Body of pancreas (tissue), 4 donors: ENCODE results near the gene CNKSR2. TPM values are rescaled to one million over a fixed set of nuclear protein-coding genes. Genes with fewer than 3 reads are reported as not detected.

Experiments used
- ATAC-seq: fragments of 150-250 bp; one replicate; pipeline ENCODE4 v1.9.1; 2016
- DNase-seq, 4 donors: peaks; one replicate each; pipeline ENCODE4 v3.0.0-alpha.2; 2019
- H3K27ac ChIP-seq, 4 donors: fragments of 200-600 bp; sonication (generic); 1 replicate in 3 of 4; 2 replicates in 1 of 4; pipeline versions ENCODE4 v1.5.1 to v1.6.1; 2016 to 2019; ENCODE audit warnings: mild to moderate bottlenecking in 1 of 4, mixed read lengths in 1 of 4, moderate library complexity in 1 of 4
- H3K27me3 ChIP-seq, 2 donors: fragments of 200-600 bp; sonication (generic); one replicate each; pipeline ENCODE4 v1.6.0; 2016; ENCODE audit warnings: mild to moderate bottlenecking in 1 of 2
- H3K36me3 ChIP-seq, 2 donors: fragments of 200-600 bp; sonication (generic); replicated peaks in 1 of 2; 2 replicates each; pipeline ENCODE4 v1.5.1; 2016; ENCODE audit warnings: low read depth in 2 of 2; ENCODE audit not compliant: insufficient read depth in 1 of 2
- H3K4me1 ChIP-seq: fragments of 200-600 bp; sonication (generic); one replicate; pipeline ENCODE4 v1.6.0; 2016
- H3K4me3 ChIP-seq, 2 donors: fragments of 200-600 bp; sonication (generic); 1 replicate in 1 of 2; 2 replicates in 1 of 2; pipeline ENCODE4 v1.5.1; 2016 to 2019
- H3K9me3 ChIP-seq, 3 donors: fragments of 200-600 bp; sonication (generic); 1 replicate in 2 of 3; 2 replicates in 1 of 3; pipeline ENCODE4 v1.5.1; 2016
- CTCF ChIP-seq, 7 experiments: fragments of 450-650 bp in 4 of 7; fragments of 200-600 bp in 3 of 7; sonication (generic) in 3 of 7; IDR thresholded peaks; one replicate each; pipeline ENCODE4 v1.5.1; 2016 to 2019; ENCODE audit warnings: antibody characterized with exemption in 7 of 7
- POLR2A ChIP-seq, 3 donors: fragments of 450-650 bp; IDR thresholded peaks; one replicate each; pipeline ENCODE4 v1.6.1; 2016; ENCODE audit warnings: antibody characterized with exemption in 3 of 3, mild to moderate bottlenecking in 2 of 3
- WGBS, 2 donors: methylation state at CpG; one replicate each; pipeline ENCODE4 v1.1.5; 2017; 5-methylcytosine and 5-hydroxymethylcytosine counted together
- intact Hi-C: fragments of 100-400 bp; cut with DNase I; formaldehyde crosslinking; loops from one replicate; pipeline ENCODE4 v1.15.1; 2023
- total RNA-seq, 2 donors: library from RNA; depleted of rRNA; stranded (reverse); fragments of >200 nt; gene quantifications; one replicate each; pipeline ENCODE4 v1.1.0, GENCODE V29; 2016

CNKSR2 gene
- total RNA-seq, 2 donors from 2014 or later: 9.9 to 60.0 TPM

DNA sequence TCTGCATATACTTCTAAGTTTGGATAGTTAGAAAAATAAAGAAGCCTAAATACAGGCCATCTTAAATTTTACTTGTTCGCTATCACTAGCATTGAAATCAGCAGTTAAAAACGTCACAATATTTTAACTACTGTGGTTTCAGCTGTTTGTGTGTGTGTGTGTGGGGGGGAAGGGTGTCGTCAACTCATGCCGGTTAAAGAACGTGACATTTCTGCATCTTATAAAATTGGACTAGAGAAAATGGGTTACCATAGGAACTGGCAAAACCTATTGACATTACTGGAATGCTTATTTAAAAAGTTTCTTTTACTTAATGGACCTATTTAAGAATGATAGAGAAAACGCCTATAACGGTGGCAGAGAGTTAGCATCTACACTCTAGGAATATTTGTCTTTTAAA, 1.2 kb upstream of the CNKSR2 start:
- no peaks in the 10 kb centered on the region for H3K36me3 ChIP-seq
- no peak overlapping the region for H3K4me3 ChIP-seq
- intact Hi-C loops: no loop called here
- no peaks in the 10 kb centered on the region for H3K27me3 ChIP-seq
- DNase-seq: no peak
- ATAC-seq: no peak
- 38 to 41% methylated on average over 7 of the region's 7 CpGs for WGBS, 2 donors
- H3K9me3 ChIP-seq: no peaks in the 10 kb centered on the region
- no peak overlapping the region for H3K27ac ChIP-seq
- H3K4me1 ChIP-seq: no peaks in the 10 kb centered on the region
- no peak for TF ChIP-seq CTCF (IDR thresholded peaks at IDR 0.05)
- no peak for TF ChIP-seq POLR2A (IDR thresholded peaks at IDR 0.05)

- 0% methylated on average over 2 to 29 of the region's 50 CpGs for WGBS, 2 donors
- ATAC-seq (peak; percentile 14), DNase-seq (peak in 3 of 4 donors; percentile 3 to 35 (median 12))
- Histone ChIP-seq H3K9me3 (no peaks in the 10 kb centered on the region), H3K4me3 (peak overlapping the region; percentile 27 to 40), H3K4me1 (no peaks in the 10 kb centered on the region), H3K27me3 (no peaks in the 10 kb centered on the region), H3K36me3 (no peaks in the 10 kb centered on the region), H3K27ac (peak overlapping the region in 3 of 4 donors; percentile 18 to 74 (median 63))
- TF ChIP-seq POLR2A (IDR thresholded peaks at IDR 0.05) (no peak), CTCF (IDR thresholded peaks at IDR 0.05) (no peak)
- intact Hi-C loops: no loop called here
Measured at GRCh38 chrX:21373637-21374162, 518 bp upstream of the CNKSR2 start.

DNA sequence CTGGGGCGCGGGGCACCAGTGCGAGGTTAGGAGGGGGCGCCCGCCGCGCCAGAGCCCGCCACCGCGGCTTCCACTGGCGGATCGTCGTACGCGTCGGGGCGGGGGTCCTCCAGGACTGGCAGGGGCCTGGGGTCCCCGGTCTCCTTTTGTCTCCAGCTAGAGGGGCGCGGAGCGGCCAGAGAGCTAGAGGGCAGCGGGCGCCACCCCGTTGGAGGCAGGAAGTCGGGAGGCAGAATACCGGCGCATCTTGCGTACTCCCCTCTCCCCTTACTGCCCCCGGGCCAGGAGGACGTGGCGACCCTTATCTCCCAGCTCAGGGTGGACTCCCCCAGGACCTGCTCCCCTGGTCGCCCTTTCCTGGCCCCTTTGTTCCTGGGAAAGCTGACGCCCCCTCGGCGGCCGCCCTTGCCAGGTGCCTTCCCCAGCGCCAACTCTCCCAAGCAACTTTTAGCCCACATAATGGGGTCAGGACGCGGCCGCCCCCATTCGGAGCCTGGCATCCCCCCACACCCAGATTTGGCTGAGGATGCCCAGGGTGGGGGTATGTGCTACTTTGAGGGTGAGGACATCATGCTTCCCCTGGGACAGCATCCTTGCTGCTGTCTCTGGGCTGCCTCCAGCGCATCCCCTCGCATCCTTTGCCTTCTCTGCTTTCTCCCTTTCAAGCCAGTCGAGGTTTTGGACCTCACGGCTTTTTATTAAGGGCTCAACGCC, 933 bp downstream of the CNKSR2 start:
- TF ChIP-seq POLR2A (IDR thresholded peaks at IDR 0.05) (no peak), CTCF (IDR thresholded peaks at IDR 0.05) (no peak)
- Histone ChIP-seq H3K9me3 (no peaks in the 10 kb centered on the region), H3K27me3 (no peaks in the 10 kb centered on the region), H3K36me3 (no peaks in the 10 kb centered on the region), H3K27ac (peak overlapping the region in 3 of 4 donors; percentile 69 to 74 (median 70)), H3K4me3 (peak overlapping the region; percentile 13 to 37), H3K4me1 (peaks cover 3% of the 10 kb centered on the region)
- ATAC-seq (no peak), DNase-seq (peak in 2 of 4 donors; percentile 11 to 13)
- intact Hi-C loops: no loop called here
- WGBS, 2 donors: 2 to 3% methylated on average over 14 to 16 of the region's 46 CpGs

DNA sequence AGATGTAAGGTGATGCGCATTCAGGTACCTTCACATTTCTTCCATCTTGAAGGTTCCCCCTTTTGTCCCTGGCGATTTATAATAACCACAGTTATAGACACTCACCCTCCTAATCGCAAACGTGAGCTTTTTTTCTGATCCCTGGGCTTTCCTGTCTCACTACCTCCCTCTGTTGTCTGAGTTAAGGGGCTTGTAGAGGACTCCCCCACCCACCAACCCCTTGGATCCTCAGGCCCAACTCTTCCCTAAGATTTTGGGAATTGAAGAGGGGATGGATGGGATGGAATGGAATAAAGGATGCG, 1.4 kb downstream of the CNKSR2 start:
- no peaks in the 10 kb centered on the region for H3K36me3 ChIP-seq
- DNase-seq: no peak

More for the DNA sequence above, 1.4 kb downstream of the CNKSR2 start:
- TF ChIP-seq CTCF (IDR thresholded peaks at IDR 0.05): no peak
- Histone ChIP-seq H3K27me3 (no peaks in the 10 kb centered on the region), H3K4me3 (no peak overlapping the region), H3K27ac (no peak overlapping the region), H3K4me1 (peaks cover 3% of the 10 kb centered on the region), H3K9me3 (no peaks in the 10 kb centered on the region)
- ATAC-seq: no peak
- intact Hi-C loops: no loop called here
- 0 to 13% methylated on average over 5 of the region's 5 CpGs for WGBS, 2 donors
